A549 (cell line): ENCODE measurements around the gene MAP2K6. TPM values are rescaled to one million over a fixed set of nuclear protein-coding genes. Genes with fewer than 3 reads are reported as not detected.

Experiments used
- ATAC-seq, 2 experiments: fragments of 200-7000 bp in 1 of 2; fragments of >200 bp in 1 of 2; cut with Nextera tagmentation in 1 of 2; cut with Tn5 transposase in 1 of 2; 3 replicates each; pipeline versions ENCODE4 v1.8.0 to v1.9.1; 2018 to 2020; ENCODE audit warnings: mild to moderate bottlenecking in 1 of 2, moderate library complexity in 1 of 2
- CTCF ChIA-PET: fragments of 300-600 bp; sonication (Branson Sonifier 250); formaldehyde crosslinking; extraction: SDS; loops from one replicate; lab custom pipeline; 2021; ENCODE audit warnings: antibody characterized with exemption, inconsistent platforms; lab: Yijun Ruan, JAX
- POLR2A ChIA-PET: fragments of 350-600 bp; formaldehyde crosslinking; extraction: SDS; loops from one replicate; lab custom pipeline; 2021; ENCODE audit warnings: antibody characterized with exemption, inconsistent platforms; lab: Yijun Ruan, JAX
- DNase-seq, 2 experiments: peaks; one replicate each; pipeline versions ENCODE4 v3.0.0 to v3.0.0-alpha.2; 2011 to 2016; ENCODE audit warnings: low read depth in 1 of 2, low spot score in 1 of 2
- FAIRE-seq: peaks from 2 replicates; lab custom pipeline; 2011; peaks lifted over from hg19 to GRCh38; lab: Jason Lieb, UNC
- H3K27ac ChIP-seq, 2 experiments: fragments of >200 bp; sonication (Bioruptor Twin); formaldehyde crosslinking; 3 replicates each; pipeline ENCODE4 v1.5.1; 2016 to 2017
- H3K4me1 ChIP-seq: fragments of >200 bp; sonication (Bioruptor Twin); formaldehyde crosslinking; 3 replicates; pipeline ENCODE4 v1.6.1; 2016
- H3K4me2 ChIP-seq: fragments of >200 bp; sonication (Bioruptor Twin); formaldehyde crosslinking; 3 replicates; pipeline ENCODE4 v1.6.1; 2016
- H3K4me3 ChIP-seq: fragments of >200 bp; sonication (Bioruptor Twin); formaldehyde crosslinking; 3 replicates; pipeline ENCODE4 v1.5.1; 2016
- H3K9me3 ChIP-seq: fragments of >200 bp; sonication (Bioruptor Twin); formaldehyde crosslinking; 3 replicates; pipeline ENCODE4 v1.6.1; 2016
- CHD2 ChIP-seq: fragments of 150-350 bp; IDR thresholded peaks from 2 replicates; pipeline ENCODE4 v1.6.1; 2014; ENCODE audit warnings: low read length; ENCODE audit not compliant: partially characterized antibody
- EHMT2 ChIP-seq: fragments of 200-600 bp; sonication (generic); IDR thresholded peaks from 2 replicates; pipeline ENCODE4 v1.6.1; 2016; ENCODE audit warnings: antibody characterized with exemption, low read depth, mild to moderate bottlenecking, moderate library complexity
- EP300 ChIP-seq, 2 experiments: fragments of >200 bp; sonication (Bioruptor Twin); formaldehyde crosslinking; IDR thresholded peaks; 2 replicates in 1 of 2; 3 replicates in 1 of 2; pipeline ENCODE4 v1.6.1; 2016 to 2017
- ESRRA ChIP-seq: fragments of 150-350 bp; IDR thresholded peaks from 2 replicates; pipeline ENCODE4 v1.6.1; 2014; ENCODE audit warnings: mild to moderate bottlenecking, low read length, borderline replicate concordance
- FOSB ChIP-seq: fragments of 250-450 bp; sonication (Bioruptor Pico); IDR thresholded peaks from 2 replicates; pipeline ENCODE4 v1.5.0; 2020; ENCODE audit warnings: mild to moderate bottlenecking, moderate library complexity
- FOSL2 ChIP-seq, 2 experiments: fragments of 450-650 bp in 1 of 2; fragments of >200 bp in 1 of 2; sonication (Bioruptor Twin) in 1 of 2; formaldehyde crosslinking; IDR thresholded peaks; 2 replicates each; pipeline versions ENCODE4 v1.5.0 to v1.6.1; 2016 to 2020; ENCODE audit warnings: mild to moderate bottlenecking in 1 of 2, moderate library complexity in 1 of 2
- HDAC2 ChIP-seq: fragments of 200-600 bp; sonication (generic); IDR thresholded peaks from 2 replicates; pipeline ENCODE4 v1.6.1; 2016
- HOXB13 ChIP-seq: fragments of 250-450 bp; sonication (Bioruptor Pico); IDR thresholded peaks from 2 replicates; pipeline ENCODE4 v1.5.0; 2020; ENCODE audit warnings: low read depth, mild to moderate bottlenecking, moderate library complexity
- KDM1A ChIP-seq: fragments of 200-600 bp; sonication (generic); IDR thresholded peaks from 2 replicates; pipeline ENCODE4 v1.6.1; 2016; ENCODE audit warnings: low read depth, mild to moderate bottlenecking
- KDM5A ChIP-seq: fragments of 200-600 bp; sonication (generic); IDR thresholded peaks from 2 replicates; pipeline ENCODE4 v1.6.1; 2016; ENCODE audit warnings: antibody characterized with exemption, mild to moderate bottlenecking
- NFE2L2 ChIP-seq: fragments of 150-350 bp; conservative IDR thresholded peaks from 2 replicates; pipeline ENCODE4 v1.6.1; 2014; ENCODE audit warnings: low read length
- NR3C1 ChIP-seq: fragments of >200 bp; sonication (Bioruptor Twin); formaldehyde crosslinking; IDR thresholded peaks from 3 replicates; pipeline ENCODE4 v1.6.1; 2017
- RARB ChIP-seq: fragments of 250-450 bp; sonication (Bioruptor Pico); IDR thresholded peaks from 2 replicates; pipeline ENCODE4 v1.8.0; 2021; ENCODE audit warnings: mild to moderate bottlenecking, moderate library complexity
- RFX5 ChIP-seq: fragments of 450-650 bp; IDR thresholded peaks from 2 replicates; pipeline ENCODE4 v1.7.1; 2014; ENCODE audit warnings: antibody characterized with exemption, mild to moderate bottlenecking, moderate library complexity
- ZC3H11A ChIP-seq: fragments of 450-650 bp; IDR thresholded peaks from 2 replicates; pipeline ENCODE4 v1.6.1; 2014; ENCODE audit warnings: antibody characterized with exemption, mild to moderate bottlenecking
- ZSCAN20 ChIP-seq: fragments of 250-450 bp; sonication (Bioruptor Pico); IDR thresholded peaks from 2 replicates; pipeline ENCODE4 v1.8.0; 2022; ENCODE audit warnings: mild to moderate bottlenecking, moderate library complexity
- WGBS: methylation state at CpG from one replicate; pipeline ENCODE4 v1.1.6; 2017; ENCODE audit errors: missing lambda C conversion rate; 5-methylcytosine and 5-hydroxymethylcytosine counted together
- polyA plus RNA-seq, 4 experiments: library from polyadenylated mRNA; depleted of rRNA in 3 of 4; stranded (reverse); fragments of >200 nt; fragmentation: RNase III in 1 of 4; extraction: RNeasy Plus Mini Kit Qiagen cat#74134 plus additional on column Dnase treatment in 1 of 4; gene quantifications; 2 replicates in 3 of 4; 3 replicates in 1 of 4; pipeline ENCODE4 v1.2.3, GENCODE V29; 2011 to 2017
- TF ChIP-seq, protein P1 (sequence below): fragments of >200 bp; sonication (Bioruptor Twin); formaldehyde crosslinking; IDR thresholded peaks from 2 replicates; pipeline ENCODE4 v1.6.1; 2016
- TF ChIP-seq, protein P2 (sequence below): fragments of 250-450 bp; sonication (Bioruptor Pico); IDR thresholded peaks from 2 replicates; pipeline ENCODE4 v1.5.0; 2021; ENCODE audit warnings: mild to moderate bottlenecking, moderate library complexity, borderline replicate concordance
- TF ChIP-seq, protein P3 (sequence below): fragments of 150-350 bp; IDR thresholded peaks from 2 replicates; pipeline ENCODE4 v1.6.1; 2014; ENCODE audit warnings: low read depth, mild to moderate bottlenecking, low read length

The MAP2K6 gene
- polyA plus RNA-seq, 2 of the 4 experiments (the other 2 are of a cell fraction): 20.2 to 20.7 TPM

DNA sequence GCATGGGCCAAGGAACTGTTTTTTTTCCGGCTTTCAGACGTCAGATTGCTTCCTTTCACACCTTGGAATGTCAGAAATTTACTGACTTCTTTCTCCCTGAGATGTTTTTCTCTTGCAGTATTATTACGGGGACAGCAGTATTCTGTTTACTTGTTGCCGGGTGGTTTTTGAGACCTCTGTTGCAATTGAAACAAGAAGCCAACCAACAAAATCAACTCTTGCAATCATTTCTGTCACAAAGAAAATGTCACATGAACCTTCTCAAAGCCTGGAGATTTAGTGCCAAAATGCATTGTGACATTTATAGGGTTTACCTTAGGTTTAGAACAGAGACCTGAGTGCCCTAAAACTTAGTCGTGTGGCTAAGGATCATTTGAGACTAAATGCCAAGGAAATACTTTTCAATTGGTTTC lies 174.3 kb downstream of the MAP2K6 start:
- peak overlapping the region in 1 of 2 experiments; percentile 6; a peak in 1 of 6 replicates for H3K27ac ChIP-seq
- 0 out of 5 replicates have a peak, but pooled peaks of 1 of the 2 experiments have one; percentile 29 for TF ChIP-seq EP300 (IDR thresholded peaks at IDR 0.05)
- no peak for TF ChIP-seq RARB (CRISPR knock-in tag)
- TF ChIP-seq, protein P1, sequence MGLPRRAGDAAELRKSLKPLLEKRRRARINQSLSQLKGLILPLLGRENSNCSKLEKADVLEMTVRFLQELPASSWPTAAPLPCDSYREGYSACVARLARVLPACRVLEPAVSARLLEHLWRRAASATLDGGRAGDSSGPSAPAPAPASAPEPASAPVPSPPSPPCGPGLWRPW: 0 out of 2 replicates have a peak, but pooled peaks have one; percentile 10
- TF ChIP-seq ZC3H11A: no peak
- TF ChIP-seq FOSL2 (IDR thresholded peaks at IDR 0.05): no peak
- TF ChIP-seq FOSL2 (CRISPR knock-in tag; IDR thresholded peaks at IDR 0.05): peak; percentile 31; the same call in 1 of the 2 replicates
- no peak for TF ChIP-seq HDAC2
- WGBS: 15% methylated on average over 5 of the region's 5 CpGs
- POLR2A ChIA-PET: no interaction called here
- ATAC-seq (peak in 1 of 2 experiments; percentile 54; a peak in 3 of 6 replicates), DNase-seq (peak in 1 of 2 experiments; percentile 39), FAIRE-seq (peak; percentile 61)
- H3K9me3 ChIP-seq: no peaks in the 10 kb centered on the region
- peak overlapping the region; percentile 15; the same call in 2 of the 3 replicates for H3K4me2 ChIP-seq
- CTCF ChIA-PET: interaction anchor here (0.8 kb wide), 1 partner anchor 41 kb away, joined by 3 read pairs; no protein-coding TSS in a partner anchor
- no peak overlapping the region for H3K4me3 ChIP-seq
- H3K4me1 ChIP-seq: peaks cover 8% of the 10 kb centered on the region; the same call in 1 of the 3 replicates

DNA sequence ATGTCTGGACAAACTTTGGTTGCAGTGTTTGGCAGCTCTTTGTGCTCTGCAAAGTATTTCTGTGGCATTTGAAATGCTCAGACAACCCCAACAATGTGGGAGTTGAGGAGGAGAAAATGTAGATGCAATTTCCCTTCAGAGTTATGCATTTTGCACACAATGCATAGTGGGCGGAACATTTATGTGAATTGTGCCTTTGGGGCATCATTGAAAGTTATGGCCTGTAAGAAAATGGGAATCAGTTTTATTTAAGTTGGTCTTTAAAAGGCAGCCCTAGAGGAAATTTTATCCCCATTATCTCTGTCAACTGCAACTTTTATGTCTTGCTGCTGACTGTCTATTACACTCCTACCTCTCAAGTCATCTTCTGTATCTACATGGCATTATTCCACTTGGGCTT lies 176.2 kb downstream of the MAP2K6 start:
- no peak overlapping the region for H3K4me3 ChIP-seq
- FAIRE-seq (no peak), ATAC-seq (no peak), DNase-seq (no peak)
- POLR2A ChIA-PET: no interaction called here
- 90% methylated on average over 1 of the region's 1 CpG for WGBS
- H3K27ac ChIP-seq: no peak overlapping the region
- CTCF ChIA-PET: interaction anchor here (1.0 kb wide), 1 partner anchor 12 kb away, joined by 4 read pairs; no protein-coding TSS in a partner anchor
- H3K4me2 ChIP-seq: no peak overlapping the region
- H3K9me3 ChIP-seq: no peaks in the 10 kb centered on the region
- peaks cover 8% of the 10 kb centered on the region; the same call in 1 of the 3 replicates for H3K4me1 ChIP-seq
- TF ChIP-seq CHD2 (no peak), RFX5 (no peak), KDM5A (no peak), KDM1A (no peak), ZSCAN20 (CRISPR knock-in tag) (no peak)

DNA sequence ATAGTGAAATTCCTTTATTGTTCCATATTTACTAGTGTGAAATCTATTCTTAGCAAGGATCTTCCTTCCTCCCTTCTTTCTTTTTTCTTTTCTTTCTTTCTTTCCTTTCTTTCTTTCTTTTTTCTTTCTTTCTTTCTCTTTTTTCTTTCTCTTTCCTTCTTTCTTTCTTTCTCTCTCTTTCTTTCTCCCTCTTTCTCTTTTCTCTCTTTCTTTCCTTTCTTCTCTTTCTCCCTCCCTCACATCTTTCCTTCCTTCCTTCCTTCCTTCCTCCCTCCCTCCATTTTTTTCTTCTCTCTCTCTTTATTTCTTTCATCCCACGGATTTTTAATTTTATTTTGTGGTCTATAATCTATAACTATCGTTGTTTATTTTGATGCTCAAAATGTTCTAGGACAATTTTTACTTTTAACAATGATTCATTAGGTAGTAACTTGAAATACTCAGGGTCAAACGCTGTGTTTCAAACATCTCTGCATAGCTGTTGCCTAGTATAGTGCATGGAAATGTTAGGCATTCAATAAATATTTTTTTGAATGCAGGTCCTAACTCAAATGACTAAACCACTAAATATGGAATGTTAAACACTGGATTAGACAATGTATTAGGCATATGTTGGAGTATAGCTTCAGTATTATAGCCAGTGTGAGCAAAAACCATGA lies 178.3 kb downstream of the MAP2K6 start:
- POLR2A ChIA-PET: no interaction called here
- ATAC-seq (peak in 1 of 2 experiments; percentile 33; a peak in 1 of 6 replicates), FAIRE-seq (peak; percentile 93), DNase-seq (no peak)
- Histone ChIP-seq H3K27ac (no peak overlapping the region), H3K9me3 (no peaks in the 10 kb centered on the region), H3K4me2 (0 out of 3 replicates have a peak overlapping the region, but pooled peaks have one; percentile 15), H3K4me1 (peaks cover 8% of the 10 kb centered on the region; the same call in 1 of the 3 replicates), H3K4me3 (no peak overlapping the region)
- 21% methylated on average over 3 of the region's 3 CpGs for WGBS
- CTCF ChIA-PET: interaction anchor here (4.0 kb wide), 1 partner anchor 14 kb away, joined by 13 read pairs; no protein-coding TSS in a partner anchor
- no peak for TF ChIP-seq RARB (CRISPR knock-in tag)
- TF ChIP-seq EHMT2: no peak
- no peak for TF ChIP-seq ESRRA
- TF ChIP-seq HOXB13 (CRISPR knock-in tag): no peak
- TF ChIP-seq FOSB (CRISPR knock-in tag): no peak
- TF ChIP-seq, protein P2, sequence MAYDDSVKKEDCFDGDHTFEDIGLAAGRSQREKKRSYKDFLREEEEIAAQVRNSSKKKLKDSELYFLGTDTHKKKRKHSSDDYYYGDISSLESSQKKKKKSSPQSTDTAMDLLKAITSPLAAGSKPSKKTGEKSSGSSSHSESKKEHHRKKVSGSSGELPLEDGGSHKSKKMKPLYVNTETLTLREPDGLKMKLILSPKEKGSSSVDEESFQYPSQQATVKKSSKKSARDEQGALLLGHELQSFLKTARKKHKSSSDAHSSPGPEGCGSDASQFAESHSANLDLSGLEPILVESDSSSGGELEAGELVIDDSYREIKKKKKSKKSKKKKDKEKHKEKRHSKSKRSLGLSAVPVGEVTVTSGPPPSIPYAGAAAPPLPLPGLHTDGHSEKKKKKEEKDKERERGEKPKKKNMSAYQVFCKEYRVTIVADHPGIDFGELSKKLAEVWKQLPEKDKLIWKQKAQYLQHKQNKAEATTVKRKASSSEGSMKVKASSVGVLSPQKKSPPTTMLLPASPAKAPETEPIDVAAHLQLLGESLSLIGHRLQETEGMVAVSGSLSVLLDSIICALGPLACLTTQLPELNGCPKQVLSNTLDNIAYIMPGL (CRISPR knock-in tag): no peak
- TF ChIP-seq NR3C1: no peak
- TF ChIP-seq, protein P3, sequence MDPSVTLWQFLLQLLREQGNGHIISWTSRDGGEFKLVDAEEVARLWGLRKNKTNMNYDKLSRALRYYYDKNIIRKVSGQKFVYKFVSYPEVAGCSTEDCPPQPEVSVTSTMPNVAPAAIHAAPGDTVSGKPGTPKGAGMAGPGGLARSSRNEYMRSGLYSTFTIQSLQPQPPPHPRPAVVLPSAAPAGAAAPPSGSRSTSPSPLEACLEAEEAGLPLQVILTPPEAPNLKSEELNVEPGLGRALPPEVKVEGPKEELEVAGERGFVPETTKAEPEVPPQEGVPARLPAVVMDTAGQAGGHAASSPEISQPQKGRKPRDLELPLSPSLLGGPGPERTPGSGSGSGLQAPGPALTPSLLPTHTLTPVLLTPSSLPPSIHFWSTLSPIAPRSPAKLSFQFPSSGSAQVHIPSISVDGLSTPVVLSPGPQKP: no peak
- no peak for TF ChIP-seq ZC3H11A
- TF ChIP-seq NFE2L2: no peak
- TF ChIP-seq, all 56 proteins: peak for 0
